Measurements from ENCODE around the gene HIPK3.

Gene HIPK3

GRCh38 chr11:33262011-33262645 is 4.9 kb downstream of the HIPK3 start:
- no peak for TF ChIP-seq CTCF (conservative IDR thresholded peaks at IDR 0.05)
- H3K27ac ChIP-seq: no peak overlapping the region

- TF ChIP-seq CTCF (conservative IDR thresholded peaks at IDR 0.05): no peak
- no peak overlapping the region for H3K27ac ChIP-seq
These were observed 6.4 kb downstream of the HIPK3 start for GRCh38 chr11:33263549-33263948.

- H3K27ac ChIP-seq: no peak overlapping the region
- TF ChIP-seq CTCF (conservative IDR thresholded peaks at IDR 0.05): no peak
These were observed 7.7 kb downstream of the HIPK3 start for GRCh38 chr11:33264926-33265325.

- TF ChIP-seq CTCF (conservative IDR thresholded peaks at IDR 0.05): no peak
- H3K27ac ChIP-seq: no peak overlapping the region
These were observed 9.4 kb downstream of the HIPK3 start for GRCh38 chr11:33266393-33267215.

GRCh38 chr11:33268945-33269540 is 11.9 kb downstream of the HIPK3 start:
- TF ChIP-seq CTCF (conservative IDR thresholded peaks at IDR 0.05): no peak
- H3K27ac ChIP-seq: no peak overlapping the region

- H3K27ac ChIP-seq: no peak overlapping the region
- no peak for TF ChIP-seq CTCF (conservative IDR thresholded peaks at IDR 0.05)
These were observed 12.6 kb downstream of the HIPK3 start for GRCh38 chr11:33269822-33270221.

GRCh38 chr11:33271059-33271458 is 13.9 kb downstream of the HIPK3 start:
- H3K27ac ChIP-seq: no peak overlapping the region
- TF ChIP-seq CTCF (conservative IDR thresholded peaks at IDR 0.05): no peak
